Fibroblast of lung (primary cell): ENCODE measurements around the gene SRPX.

Source experiments
- CTCF ChIP-seq, 2 donors: IDR thresholded peaks in 1 of 2; conservative IDR thresholded peaks in 1 of 2; 1 replicate in 1 of 2; 2 replicates in 1 of 2; pipeline ENCODE4 v1.5.1; 2011 to 2012; ENCODE audit warnings: low read length in 2 of 2, control low read depth in 1 of 2, inconsistent platforms in 1 of 2, low read depth in 1 of 2, mild to moderate bottlenecking in 1 of 2
- EZH2 ChIP-seq: IDR thresholded peaks from 2 replicates; pipeline ENCODE4 v1.5.1; 2012; ENCODE audit warnings: low read length, control low read depth, mild to moderate bottlenecking; ENCODE audit errors: missing control alignments

- TF ChIP-seq CTCF (conservative IDR thresholded peaks at IDR 0.05 in 1 of 2, IDR thresholded peaks at IDR 0.05 in 1 of 2; ENCODE audit: low read depth in 1 of 2, low read length in 2 of 2) (peak; percentile 31 to 35), EZH2 (no peak)
These were observed 652 bp downstream of the SRPX start for GRCh38 chrX:38220024-38220414.
